ENCODE measurements around the gene LRRC10B. TPM values are rescaled to one million over a fixed set of nuclear protein-coding genes. Genes with fewer than 3 reads are reported as not detected.
A peak's percentile ranks its signal among the peaks of the same experiment; 100 is the strongest.

LRRC10B gene
- total and polyA plus RNA-seq, 12 donors = 0.33 to 2.6 (median 0.70) TPM; not detected in 1

DNA sequence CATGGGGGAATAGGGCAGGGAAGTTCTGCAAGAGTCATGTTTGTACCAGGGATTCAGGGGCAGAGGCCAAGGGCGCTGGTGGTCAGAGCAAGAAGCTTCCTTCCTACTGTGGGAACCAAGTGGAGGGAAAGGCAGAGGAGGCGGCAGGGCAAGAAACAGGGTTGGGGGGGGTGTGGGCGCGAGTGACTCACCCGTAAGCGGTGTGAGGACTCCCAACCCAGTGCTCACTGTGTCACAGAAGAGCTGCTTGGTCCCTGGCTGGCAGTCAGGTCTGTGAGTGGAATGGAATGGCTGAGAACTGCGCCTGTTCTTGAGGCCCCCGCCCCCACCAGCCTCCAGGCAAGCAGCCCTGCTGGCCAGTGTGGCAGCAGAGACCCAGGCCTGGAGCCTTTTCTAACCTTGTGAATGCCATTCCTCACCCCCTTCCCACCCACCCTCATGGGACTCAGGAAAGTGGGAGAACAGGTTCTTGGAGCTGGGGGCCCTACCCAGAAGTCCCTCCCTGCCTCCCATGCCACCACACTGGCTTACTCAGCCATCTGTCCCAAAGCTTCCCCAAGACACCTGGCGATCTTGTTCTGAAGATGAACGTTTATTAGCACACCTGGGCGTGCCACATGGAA is 4.7 kb downstream of the LRRC10B start:
- ATAC-seq = no peak
- Histone ChIP-seq H3K36me3 (no peaks in the 10 kb centered on the region), H3K4me3 (no peak overlapping the region), H3K27me3 (peaks cover 12 to 45% (median 36%) of the 10 kb centered on the region in 7 donors), H3K9me3 (no peaks in the 10 kb centered on the region), H3K4me1 (peaks cover 5 to 29% (median 18%) of the 10 kb centered on the region in 9 donors), H3K27ac (peak overlapping the region in 2 of 10 donors; percentile 25 to 28)
- WGBS, 2 donors = 80 to 87% methylated on average over 11 of the region's 11 CpGs
- no peak for TF ChIP-seq CTCF (IDR thresholded peaks at IDR 0.05)
- DNase-seq = no peak
- intact Hi-C loops (cut with DNase I) = loop anchor here in 5 of 10 donors (5.0 to 10.0 kb wide), 4 partner anchors 36 to 122 kb away; no protein-coding TSS in a partner anchor

GRCh38 chr11:61514050-61514917 is 5.7 kb downstream of the LRRC10B start:
- no peak overlapping the region for H3K4me3 ChIP-seq
- peaks cover 9 to 37% (median 32%) of the 10 kb centered on the region in 7 donors for H3K27me3 ChIP-seq
- H3K27ac ChIP-seq = no peak overlapping the region
- intact Hi-C loops (cut with DNase I) = loop anchor here in 5 of 10 donors (5.0 to 10.0 kb wide), 4 partner anchors 37 to 121 kb away; no protein-coding TSS in a partner anchor
- TF ChIP-seq CTCF (IDR thresholded peaks at IDR 0.05) = no peak
- no peak for ATAC-seq
- no peak for DNase-seq
- H3K9me3 ChIP-seq = no peaks in the 10 kb centered on the region
- H3K36me3 ChIP-seq = no peaks in the 10 kb centered on the region
- 71 to 72% methylated on average over 11 of the region's 11 CpGs for WGBS, 2 donors
- H3K4me1 ChIP-seq = peaks cover 5 to 22% (median 14%) of the 10 kb centered on the region in 9 donors

DNA sequence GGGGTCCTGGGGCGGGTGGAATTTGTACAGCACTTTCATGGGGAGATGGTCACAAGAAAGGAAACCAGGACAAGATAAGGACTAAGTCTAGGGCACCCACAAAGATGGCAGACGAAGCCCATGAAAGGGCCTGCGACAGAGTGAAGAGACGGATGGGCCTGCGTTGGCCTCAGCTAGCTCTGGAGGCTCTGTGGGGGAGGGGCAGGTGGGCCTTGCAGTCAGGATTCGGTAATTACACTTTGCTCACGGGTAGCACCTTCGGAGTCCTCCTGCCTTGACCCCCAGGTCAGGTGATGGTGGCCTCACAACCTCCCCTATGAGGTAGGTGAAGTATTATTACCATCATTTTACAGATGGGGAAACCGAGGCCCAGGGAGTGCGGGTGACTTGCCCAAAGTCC is 7.1 kb downstream of the LRRC10B start:
- Histone ChIP-seq H3K4me1 (peaks cover 0 to 9% (median 8%) of the 10 kb centered on the region in 9 donors), H3K27ac (no peak overlapping the region), H3K36me3 (peaks cover 0 to 8% (median 0%) of the 10 kb centered on the region in 9 donors), H3K27me3 (peaks cover 0 to 23% (median 18%) of the 10 kb centered on the region in 7 donors), H3K9me3 (no peaks in the 10 kb centered on the region), H3K4me3 (no peak overlapping the region)
- TF ChIP-seq CTCF (IDR thresholded peaks at IDR 0.05) = no peak
- 85 to 88% methylated on average over 10 of the region's 10 CpGs for WGBS, 2 donors
- DNase-seq = no peak
- ATAC-seq = no peak
- intact Hi-C loops (cut with DNase I) = loop anchor here in 9 of 10 donors (1.0 to 10.0 kb wide), 8 partner anchors 37 to 119 kb away; no protein-coding TSS in a partner anchor

DNA sequence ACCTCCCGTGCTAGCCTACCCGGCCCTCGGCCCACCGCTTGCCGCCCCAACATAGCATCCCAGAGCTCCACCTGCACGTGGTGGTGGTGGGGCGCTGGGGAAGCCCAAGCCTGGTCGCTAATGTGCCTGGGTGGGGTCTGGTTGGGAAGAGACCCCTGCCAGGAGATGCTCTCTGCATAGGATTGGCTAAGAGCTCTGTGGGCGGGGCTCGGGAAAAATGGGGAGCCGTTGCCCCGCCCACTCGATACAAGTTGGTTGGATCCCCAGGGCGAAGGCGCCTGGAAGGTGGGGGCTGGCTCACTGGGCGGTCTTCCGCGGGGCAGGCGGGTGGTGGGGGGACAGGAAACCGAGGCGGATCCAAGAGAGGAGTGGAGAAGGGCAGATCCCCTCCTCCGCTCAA is 7.6 kb downstream of the LRRC10B start:
- peak overlapping the region in 1 of 10 donors; percentile 56 for H3K27ac ChIP-seq
- ATAC-seq (peak in 1 of 8 donors; percentile 8), DNase-seq (no peak)
- H3K4me3 ChIP-seq = peak overlapping the region in 1 of 10 donors; percentile 11
- peaks cover 0 to 18% (median 12%) of the 10 kb centered on the region in 7 donors for H3K27me3 ChIP-seq
- peaks cover 0 to 9% (median 8%) of the 10 kb centered on the region in 9 donors for H3K4me1 ChIP-seq
- TF ChIP-seq CTCF (IDR thresholded peaks at IDR 0.05) = no peak
- intact Hi-C loops (cut with DNase I) = loop anchor here in 9 of 10 donors (1.0 to 10.0 kb wide), 8 partner anchors 37 to 119 kb away; no protein-coding TSS in a partner anchor
- 41 to 44% methylated on average over 22 of the region's 22 CpGs for WGBS, 2 donors
- H3K36me3 ChIP-seq = peaks cover 0 to 10% (median 0%) of the 10 kb centered on the region in 9 donors
- no peaks in the 10 kb centered on the region for H3K9me3 ChIP-seq

All from heart right ventricle (tissue), 16 donors.